Calu3 (cell line): ENCODE data around the gene SPC25. TPM values are rescaled to one million over a fixed set of nuclear protein-coding genes. Genes with fewer than 3 reads are reported as not detected.

Experiments used
- BruUV-seq: library from RNA; stranded (reverse); fragments of 400-500 nt; replicated peaks from 2 replicates; lab custom pipeline; 2021; lab: Mats Ljungman, UMichigan
- CTCF ChIA-PET: fragments of 300-600 bp; sonication (Branson Sonifier 250); formaldehyde crosslinking; loops from one replicate; lab custom pipeline; 2022; ENCODE audit warnings: antibody characterized with exemption; lab: Charles Lee
- DNase-seq: peaks from one replicate; pipeline ENCODE4 v3.0.0; 2022
- H3K27ac Mint-ChIP-seq: one replicate; pipeline ENCODE4 v1.8.0; 2022; ENCODE audit warnings: mixed read lengths; ENCODE audit not compliant: unreplicated experiment
- H3K27me3 Mint-ChIP-seq: one replicate; pipeline ENCODE4 v1.8.0; 2022; ENCODE audit warnings: mixed read lengths; ENCODE audit not compliant: unreplicated experiment
- H3K36me3 Mint-ChIP-seq: one replicate; pipeline ENCODE4 v1.8.0; 2022; ENCODE audit warnings: mild to moderate bottlenecking, moderate library complexity, mixed read lengths; ENCODE audit not compliant: insufficient read depth, unreplicated experiment
- H3K4me1 Mint-ChIP-seq: one replicate; pipeline ENCODE4 v1.8.0; 2022; ENCODE audit warnings: mild to moderate bottlenecking, low read depth, mixed read lengths; ENCODE audit not compliant: unreplicated experiment
- H3K4me3 Mint-ChIP-seq: one replicate; pipeline ENCODE4 v1.8.0; 2022; ENCODE audit warnings: mild to moderate bottlenecking, low read depth, moderate library complexity, mixed read lengths; ENCODE audit not compliant: unreplicated experiment
- H3K9me3 Mint-ChIP-seq: one replicate; pipeline ENCODE4 v1.8.0; 2022; ENCODE audit warnings: low read depth, mixed read lengths; ENCODE audit not compliant: unreplicated experiment
- CTCF ChIP-seq: fragments of 200-600 bp; IDR thresholded peaks from one replicate; pipeline ENCODE4 v1.8.0; 2022; ENCODE audit warnings: antibody characterized with exemption; ENCODE audit not compliant: unreplicated experiment
- intact Hi-C: fragments of 100-400 bp; cut with micrococcal nuclease; formaldehyde crosslinking; loops from one replicate; pipeline ENCODE4 v1.10.0; 2022; ENCODE audit not compliant: unreplicated experiment
- total RNA-seq: library from RNA; stranded (reverse); gene quantifications from 2 replicates; pipeline ENCODE4 v1.2.3, GENCODE V29; 2022

Gene SPC25
- total RNA-seq, 1 experiment from 2014 or later: 77.0 TPM

GRCh38 chr2:168852481-168852880 lies 37.7 kb downstream of the SPC25 start:
- no peak for TF ChIP-seq CTCF
- DNase-seq: no peak
- CTCF ChIA-PET: no interaction called here
- intact Hi-C loops: no loop called here
- Mint-ChIP-seq H3K4me1 (peaks cover 33% of the 10 kb centered on the region), H3K27me3 (no peaks in the 10 kb centered on the region), H3K9me3 (no peaks in the 10 kb centered on the region), H3K27ac (no peak overlapping the region), H3K4me3 (no peak overlapping the region), H3K36me3 (peaks cover 12% of the 10 kb centered on the region)
- no TSS peak for BruUV-seq

- Mint-ChIP-seq H3K4me3 (no peak overlapping the region), H3K27me3 (no peaks in the 10 kb centered on the region), H3K27ac (no peak overlapping the region), H3K9me3 (no peaks in the 10 kb centered on the region), H3K36me3 (peaks cover 12% of the 10 kb centered on the region), H3K4me1 (peaks cover 33% of the 10 kb centered on the region)
- intact Hi-C loops: no loop called here
- peak; percentile 74 for DNase-seq
- TF ChIP-seq CTCF: no peak
- CTCF ChIA-PET: interaction anchor here (0.6 kb wide), 1 partner anchor 37 kb away, joined by 4 read pairs; no protein-coding TSS in a partner anchor
- BruUV-seq: no TSS peak
Measured at GRCh38 chr2:168851674-168852320, 38.4 kb downstream of the SPC25 start.

GRCh38 chr2:168850846-168851245 lies 39.4 kb downstream of the SPC25 start:
- Mint-ChIP-seq H3K27me3 (no peaks in the 10 kb centered on the region), H3K27ac (no peak overlapping the region), H3K4me3 (no peak overlapping the region), H3K9me3 (no peaks in the 10 kb centered on the region), H3K36me3 (peaks cover 12% of the 10 kb centered on the region), H3K4me1 (peaks cover 33% of the 10 kb centered on the region)
- BruUV-seq: no TSS peak
- CTCF ChIA-PET: no interaction called here
- no peak for TF ChIP-seq CTCF
- intact Hi-C loops: loop anchor here (1.0 kb wide), 1 partner anchor 35 kb away; no protein-coding TSS in a partner anchor
- DNase-seq: no peak

GRCh38 chr2:168849610-168850009 lies 40.6 kb downstream of the SPC25 start:
- Mint-ChIP-seq H3K4me1 (peaks cover 33% of the 10 kb centered on the region), H3K36me3 (peaks cover 12% of the 10 kb centered on the region), H3K27ac (peak overlapping the region; percentile 14), H3K4me3 (no peak overlapping the region), H3K9me3 (no peaks in the 10 kb centered on the region), H3K27me3 (no peaks in the 10 kb centered on the region)
- intact Hi-C loops: loop anchor here (1.0 to 2.0 kb wide), 6 partner anchors 33 to 185 kb away; no protein-coding TSS in a partner anchor
- CTCF ChIA-PET: interaction anchor here (0.6 to 1.2 kb wide), 9 partner anchors 62 to 362 kb away, joined by 3 to 8 read pairs (median 3); no protein-coding TSS in a partner anchor
- no TSS peak for BruUV-seq
- TF ChIP-seq CTCF: peak; percentile 67
- peak; percentile 87 for DNase-seq
